Ureter (tissue), 1 donor: ENCODE results near the gene PNPLA4. TPM values are rescaled to one million over a fixed set of nuclear protein-coding genes. Genes with fewer than 3 reads are reported as not detected.

ENCODE experiments used
- DNase-seq: peaks from one replicate; pipeline ENCODE4 v3.0.0-alpha.2; 2020; ENCODE audit warnings: low spot score
- total RNA-seq: library from RNA; stranded (reverse); gene quantifications from one replicate; pipeline ENCODE4 v1.2.4, GENCODE V29; 2023
- donor health status: DM: yes; HTN: yes; CAD: no.

Gene PNPLA4
- total RNA-seq, 1 donor from 2014 or later: 31.8 TPM

- DNase-seq: no peak
Observed at GRCh38 chrX:7872042-7872441, 55.2 kb downstream of the PNPLA4 start.

GRCh38 chrX:7852166-7852565 lies 75.0 kb downstream of the PNPLA4 start:
- DNase-seq: no peak

Other genes starting within 250 kb of the PNPLA4 start
- not detected for gene VCX, start 84.2 kb downstream of the PNPLA4 start, total RNA-seq
- gene VCX2, start 243.9 kb upstream of the PNPLA4 start, total RNA-seq: not detected